Osteocyte (in vitro differentiated cells): ENCODE results near the gene FOSL1. TPM values are rescaled to one million over a fixed set of nuclear protein-coding genes. Genes with fewer than 3 reads are reported as not detected.

Experiments
- DNase-seq: peaks from one replicate; pipeline ENCODE4 v3.0.0; 2021; ENCODE audit warnings: mixed read lengths; ENCODE audit not compliant: unreplicated experiment; ENCODE audit errors: extremely low spot score
- H3K27ac Mint-ChIP-seq: one replicate; pipeline ENCODE4 v1.8.0; 2021; ENCODE audit warnings: mild to moderate bottlenecking, mixed read lengths; ENCODE audit not compliant: unreplicated experiment
- H3K27me3 Mint-ChIP-seq: one replicate; pipeline ENCODE4 v1.8.0; 2021; ENCODE audit warnings: mixed read lengths; ENCODE audit not compliant: unreplicated experiment
- H3K36me3 Mint-ChIP-seq: one replicate; pipeline ENCODE4 v1.8.0; 2021; ENCODE audit warnings: mixed read lengths; ENCODE audit not compliant: unreplicated experiment
- H3K4me1 Mint-ChIP-seq: one replicate; pipeline ENCODE4 v1.8.0; 2021; ENCODE audit warnings: mixed read lengths; ENCODE audit not compliant: unreplicated experiment
- H3K4me3 Mint-ChIP-seq: one replicate; pipeline ENCODE4 v1.8.0; 2021; ENCODE audit warnings: mild to moderate bottlenecking, moderate library complexity, mixed read lengths; ENCODE audit not compliant: unreplicated experiment
- H3K9me3 Mint-ChIP-seq: one replicate; pipeline ENCODE4 v1.8.0; 2021; ENCODE audit warnings: mixed read lengths; ENCODE audit not compliant: unreplicated experiment
- CTCF ChIP-seq: fragments of 200-600 bp; sonication (generic); IDR thresholded peaks from 2 replicates; pipeline ENCODE4 v1.5.0; 2021; ENCODE audit warnings: antibody characterized with exemption, mild to moderate bottlenecking, moderate library complexity
- total RNA-seq: library from RNA; stranded (reverse); gene quantifications from 2 replicates; pipeline ENCODE4 v1.2.1, GENCODE V29; 2021

The FOSL1 gene
- total RNA-seq, 1 donor from 2014 or later = 38.0 TPM

- H3K9me3 Mint-ChIP-seq = no peaks in the 10 kb centered on the region
- peak; percentile 96 for TF ChIP-seq CTCF
- DNase-seq = peak; percentile 98
- H3K27ac Mint-ChIP-seq = peak within 1 kb of the TSS; percentile 97
- peak within 1 kb of the TSS; percentile 89 for H3K4me3 Mint-ChIP-seq
- H3K27me3 Mint-ChIP-seq = no peaks in the 10 kb centered on the region
- H3K36me3 Mint-ChIP-seq = peaks cover 26% of the 10 kb centered on the region
- peaks cover 49% of the 10 kb centered on the region for H3K4me1 Mint-ChIP-seq
Measured at GRCh38 chr11:65860278-65861164, 39.7 kb downstream of the FOSL1 start, which contains the start of gene MUS81. MUS81 (plus strand) TSS chr11:65860433; CDS start chr11:65860754, 321 bp downstream.

GRCh38 chr11:65859812-65860277, 40.3 kb downstream of the FOSL1 start:
- Mint-ChIP-seq H3K9me3 (no peaks in the 10 kb centered on the region), H3K27ac (peak overlapping the region; percentile 97), H3K4me1 (peaks cover 53% of the 10 kb centered on the region), H3K4me3 (peak overlapping the region; percentile 89), H3K36me3 (peaks cover 26% of the 10 kb centered on the region), H3K27me3 (no peaks in the 10 kb centered on the region)
- TF ChIP-seq CTCF = no peak
- DNase-seq = no peak

GRCh38 chr11:65859095-65859811, 40.9 kb downstream of the FOSL1 start:
- peaks cover 58% of the 10 kb centered on the region for H3K4me1 Mint-ChIP-seq
- peak; percentile 98 for DNase-seq
- no peaks in the 10 kb centered on the region for H3K27me3 Mint-ChIP-seq
- peaks cover 32% of the 10 kb centered on the region for H3K36me3 Mint-ChIP-seq
- H3K9me3 Mint-ChIP-seq = no peaks in the 10 kb centered on the region
- H3K4me3 Mint-ChIP-seq = peak overlapping the region; percentile 89
- H3K27ac Mint-ChIP-seq = peak overlapping the region; percentile 97
- TF ChIP-seq CTCF = peak; percentile 12

GRCh38 chr11:65858681-65859087, 41.5 kb downstream of the FOSL1 start:
- no peaks in the 10 kb centered on the region for H3K9me3 Mint-ChIP-seq
- H3K4me1 Mint-ChIP-seq = peaks cover 58% of the 10 kb centered on the region
- H3K27me3 Mint-ChIP-seq = no peaks in the 10 kb centered on the region
- DNase-seq = no peak
- H3K27ac Mint-ChIP-seq = peak overlapping the region; percentile 97
- H3K4me3 Mint-ChIP-seq = peak overlapping the region; percentile 89
- H3K36me3 Mint-ChIP-seq = peaks cover 38% of the 10 kb centered on the region
- TF ChIP-seq CTCF = no peak
